ENCODE results near the gene THEMIS2.

DNA sequence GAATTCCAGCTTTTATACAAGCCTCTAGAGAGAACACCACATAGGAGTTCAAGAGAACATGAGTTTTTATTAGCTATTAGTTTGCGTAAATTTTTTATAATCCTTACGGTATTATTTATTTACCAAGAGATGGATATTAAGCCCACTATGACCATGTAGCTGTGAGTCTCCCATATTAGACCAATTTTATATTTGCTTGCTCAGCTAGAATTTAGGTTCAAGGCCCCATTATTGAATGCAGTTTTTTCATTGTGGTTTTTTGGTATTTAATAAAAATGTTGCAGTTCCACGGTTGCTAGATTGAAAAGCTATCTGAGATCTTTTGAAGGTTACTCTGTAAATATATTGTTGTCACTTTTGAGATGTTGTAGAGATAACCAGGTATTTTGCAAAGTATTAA is 38.9 kb upstream of the THEMIS2 start:
- TF ChIP-seq, protein P1, sequence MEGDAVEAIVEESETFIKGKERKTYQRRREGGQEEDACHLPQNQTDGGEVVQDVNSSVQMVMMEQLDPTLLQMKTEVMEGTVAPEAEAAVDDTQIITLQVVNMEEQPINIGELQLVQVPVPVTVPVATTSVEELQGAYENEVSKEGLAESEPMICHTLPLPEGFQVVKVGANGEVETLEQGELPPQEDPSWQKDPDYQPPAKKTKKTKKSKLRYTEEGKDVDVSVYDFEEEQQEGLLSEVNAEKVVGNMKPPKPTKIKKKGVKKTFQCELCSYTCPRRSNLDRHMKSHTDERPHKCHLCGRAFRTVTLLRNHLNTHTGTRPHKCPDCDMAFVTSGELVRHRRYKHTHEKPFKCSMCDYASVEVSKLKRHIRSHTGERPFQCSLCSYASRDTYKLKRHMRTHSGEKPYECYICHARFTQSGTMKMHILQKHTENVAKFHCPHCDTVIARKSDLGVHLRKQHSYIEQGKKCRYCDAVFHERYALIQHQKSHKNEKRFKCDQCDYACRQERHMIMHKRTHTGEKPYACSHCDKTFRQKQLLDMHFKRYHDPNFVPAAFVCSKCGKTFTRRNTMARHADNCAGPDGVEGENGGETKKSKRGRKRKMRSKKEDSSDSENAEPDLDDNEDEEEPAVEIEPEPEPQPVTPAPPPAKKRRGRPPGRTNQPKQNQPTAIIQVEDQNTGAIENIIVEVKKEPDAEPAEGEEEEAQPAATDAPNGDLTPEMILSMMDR (IDR thresholded peaks at IDR 0.05; ENCODE audit: low read depth, low read length) = no peak
- TF ChIP-seq POLR2A (IDR thresholded peaks at IDR 0.05; ENCODE audit: extremely low read depth, insufficient read length) (no peak), MYC (IDR thresholded peaks at IDR 0.05; ENCODE audit: low read depth, low read length) (no peak)

Measured in NB4 (cell line).